K562 (cell line): ENCODE measurements around the gene GALNT7. TPM values are rescaled to one million over a fixed set of nuclear protein-coding genes. Genes with fewer than 3 reads are reported as not detected.

ENCODE experiments used
- BRD4 ChIP-seq: fragments of 200-600 bp; sonication (generic); IDR thresholded peaks from 2 replicates; pipeline ENCODE4 v1.6.1; 2017; ENCODE audit warnings: inconsistent platforms
- CHCHD3 ChIP-seq: fragments of 250-450 bp; sonication (Bioruptor Pico); IDR thresholded peaks from 2 replicates; pipeline ENCODE4 v2.1.2; 2022; ENCODE audit warnings: mild to moderate bottlenecking
- ELF4 ChIP-seq: fragments of 450-650 bp; formaldehyde crosslinking; IDR thresholded peaks from 2 replicates; pipeline ENCODE4 v1.4.0; 2022; ENCODE audit warnings: missing genetic modification characterization
- ESRRB ChIP-seq: fragments of 250-450 bp; sonication (Bioruptor Pico); IDR thresholded peaks from 2 replicates; pipeline ENCODE4 v1.5.0; 2020; ENCODE audit warnings: mild to moderate bottlenecking, moderate library complexity, borderline replicate concordance
- MAFF ChIP-seq: IDR thresholded peaks from 2 replicates; pipeline ENCODE4 v1.6.1; 2012; ENCODE audit warnings: low read length, improper control_type of control experiment
- NCOA6 ChIP-seq: fragments of 450-650 bp; IDR thresholded peaks from 2 replicates; pipeline ENCODE4 v1.6.1; 2017; ENCODE audit warnings: mild to moderate bottlenecking
- NCOR1 ChIP-seq: fragments of 450-650 bp; IDR thresholded peaks from 2 replicates; pipeline ENCODE4 v1.6.1; 2016; ENCODE audit warnings: mild to moderate bottlenecking, moderate library complexity
- NR2C2 ChIP-seq, 2 experiments: fragments of 200-800 bp in 1 of 2; sonication (Bioruptor generic) in 1 of 2; sonication (generic) in 1 of 2; formaldehyde crosslinking in 1 of 2; IDR thresholded peaks; 2 replicates each; pipeline versions ENCODE4 v1.6.1 to v1.8.0; 2016 to 2022; ENCODE audit warnings: mild to moderate bottlenecking in 1 of 2, missing compliant biosample characterization in 1 of 2, missing genetic modification characterization in 1 of 2, missing genetic modification reagents in 1 of 2
- PHF8 ChIP-seq: fragments of 200-600 bp; sonication (generic); IDR thresholded peaks from 2 replicates; pipeline ENCODE4 v1.6.1; 2012; ENCODE audit warnings: mixed run types, mild to moderate bottlenecking, inconsistent platforms, low read length, moderate library complexity, borderline replicate concordance
- RFX5 ChIP-seq: IDR thresholded peaks from 2 replicates; pipeline ENCODE4 v1.6.1; 2011; ENCODE audit warnings: low read depth, mild to moderate bottlenecking, improper control_type of control experiment, low read length
- RUNX1 ChIP-seq: sonication (generic); IDR thresholded peaks from 2 replicates; pipeline ENCODE4 v1.6.1; 2016; ENCODE audit warnings: antibody characterized with exemption, low read depth
- SMARCC2 ChIP-seq: fragments of 450-650 bp; IDR thresholded peaks from 2 replicates; pipeline ENCODE4 v1.6.1; 2017; ENCODE audit warnings: antibody characterized with exemption, moderate library complexity, mild to moderate bottlenecking, low read depth
- polyA plus RNA-seq, 8 experiments: library from polyadenylated mRNA; depleted of rRNA in 4 of 8; stranded (reverse) in 5 of 8; unstranded in 3 of 8; fragments of >200 nt; fragmentation: Nextera tagmentation in 2 of 8; fragmentation: Illumina TruSeq in 1 of 8; extraction: Ambion mirVana in 2 of 8; extraction: Trizol in 1 of 8; gene quantifications; 2 replicates each; pipeline versions ENCODE4 v1.2.1 to v1.2.3, GENCODE V29; 2011 to 2014; ENCODE audit warnings: inconsistent platforms in 1 of 8, missing spikeins in 1 of 8
- total RNA-seq, 7 experiments: library from RNA; depleted of rRNA in 6 of 7; stranded (reverse); fragments of >200 nt in 6 of 7; fragmentation: Illumina TruSeq in 2 of 7; extraction: Trizol in 2 of 7; gene quantifications; 2 replicates each; pipeline versions ENCODE4 v1.2.1 to v1.2.3, GENCODE V29; 2011 to 2021; ENCODE audit warnings: low replicate concordance in 1 of 7
- TF ChIP-seq, protein P1 (sequence below), 3 experiments: IDR thresholded peaks in 2 of 3; conservative IDR thresholded peaks in 1 of 3; 2 replicates each; pipeline ENCODE4 v1.5.1; 2011 to 2012; ENCODE audit warnings: low read length in 3 of 3, mild to moderate bottlenecking in 3 of 3, control low read depth in 2 of 3, improper control_type of control experiment in 1 of 3, inconsistent platforms in 1 of 3, low read depth in 1 of 3, mixed read lengths in 1 of 3, moderate library complexity in 1 of 3; ENCODE audit not compliant: insufficient read depth in 2 of 3
- TF ChIP-seq, protein P2 (sequence below): fragments of 450-650 bp; IDR thresholded peaks from 2 replicates; pipeline ENCODE4 v1.6.1; 2016; ENCODE audit warnings: antibody characterized with exemption
- TF ChIP-seq, protein P3 (sequence below): sonication (generic); formaldehyde crosslinking; IDR thresholded peaks from 2 replicates; pipeline ENCODE4 v1.8.0; 2022; ENCODE audit warnings: mild to moderate bottlenecking, missing genetic modification reagents, borderline replicate concordance
- TF ChIP-seq, protein P4 (sequence below): sonication (generic); formaldehyde crosslinking; IDR thresholded peaks from 2 replicates; pipeline ENCODE4 v1.8.1; 2023; ENCODE audit warnings: mild to moderate bottlenecking, missing genetic modification reagents
- TF ChIP-seq, protein P5 (sequence below): conservative IDR thresholded peaks from 2 replicates; pipeline ENCODE4 v1.6.1; 2011; ENCODE audit warnings: low read depth, mild to moderate bottlenecking, low read length; ENCODE audit not compliant: control insufficient read depth
- TF ChIP-seq, protein P6 (sequence below): fragments of 250-450 bp; sonication (Bioruptor Pico); IDR thresholded peaks from 2 replicates; pipeline ENCODE4 v1.4.0; 2020; ENCODE audit warnings: borderline replicate concordance

GALNT7 gene
- total and polyA plus RNA-seq, 9 of the 15 experiments (the other 6 are each of a cell fraction or from before 2014, with no cell fraction given) = 16.7 to 38.7 (median 31.1) TPM

DNA sequence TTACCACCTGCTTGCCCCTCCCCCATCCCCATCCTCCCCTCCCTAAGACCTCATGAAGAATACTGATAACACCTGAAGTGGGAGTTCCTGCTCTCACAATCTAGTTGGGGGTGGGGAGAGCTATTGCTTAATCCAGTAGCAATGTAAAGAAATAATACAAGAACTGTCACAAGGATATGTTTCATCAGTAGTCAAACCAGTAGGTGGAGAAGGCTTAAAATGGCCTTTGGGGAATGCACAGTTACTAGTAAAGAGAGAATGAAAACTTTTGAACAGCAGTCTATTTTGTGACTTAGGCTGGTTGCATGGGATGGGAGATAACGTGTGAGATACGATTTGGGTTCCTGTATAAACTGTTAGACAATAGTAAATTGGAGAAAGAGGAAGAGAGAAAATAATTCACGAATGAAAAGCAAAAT lies 6.0 kb downstream of the GALNT7 start (continued):
- TF ChIP-seq, protein P1, sequence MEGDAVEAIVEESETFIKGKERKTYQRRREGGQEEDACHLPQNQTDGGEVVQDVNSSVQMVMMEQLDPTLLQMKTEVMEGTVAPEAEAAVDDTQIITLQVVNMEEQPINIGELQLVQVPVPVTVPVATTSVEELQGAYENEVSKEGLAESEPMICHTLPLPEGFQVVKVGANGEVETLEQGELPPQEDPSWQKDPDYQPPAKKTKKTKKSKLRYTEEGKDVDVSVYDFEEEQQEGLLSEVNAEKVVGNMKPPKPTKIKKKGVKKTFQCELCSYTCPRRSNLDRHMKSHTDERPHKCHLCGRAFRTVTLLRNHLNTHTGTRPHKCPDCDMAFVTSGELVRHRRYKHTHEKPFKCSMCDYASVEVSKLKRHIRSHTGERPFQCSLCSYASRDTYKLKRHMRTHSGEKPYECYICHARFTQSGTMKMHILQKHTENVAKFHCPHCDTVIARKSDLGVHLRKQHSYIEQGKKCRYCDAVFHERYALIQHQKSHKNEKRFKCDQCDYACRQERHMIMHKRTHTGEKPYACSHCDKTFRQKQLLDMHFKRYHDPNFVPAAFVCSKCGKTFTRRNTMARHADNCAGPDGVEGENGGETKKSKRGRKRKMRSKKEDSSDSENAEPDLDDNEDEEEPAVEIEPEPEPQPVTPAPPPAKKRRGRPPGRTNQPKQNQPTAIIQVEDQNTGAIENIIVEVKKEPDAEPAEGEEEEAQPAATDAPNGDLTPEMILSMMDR (IDR thresholded peaks at IDR 0.05 in 2 of 3, conservative IDR thresholded peaks at IDR 0.05 in 1 of 3; ENCODE audit: insufficient read depth in 2 of 3, low read depth in 1 of 3, low read length in 3 of 3) = peak in 1 of 3 experiments; percentile 12; a peak in 1 of 6 replicates
- TF ChIP-seq BRD4 = no peak
- TF ChIP-seq CHCHD3 (CRISPR knock-in tag) = no peak
- TF ChIP-seq, protein P2, sequence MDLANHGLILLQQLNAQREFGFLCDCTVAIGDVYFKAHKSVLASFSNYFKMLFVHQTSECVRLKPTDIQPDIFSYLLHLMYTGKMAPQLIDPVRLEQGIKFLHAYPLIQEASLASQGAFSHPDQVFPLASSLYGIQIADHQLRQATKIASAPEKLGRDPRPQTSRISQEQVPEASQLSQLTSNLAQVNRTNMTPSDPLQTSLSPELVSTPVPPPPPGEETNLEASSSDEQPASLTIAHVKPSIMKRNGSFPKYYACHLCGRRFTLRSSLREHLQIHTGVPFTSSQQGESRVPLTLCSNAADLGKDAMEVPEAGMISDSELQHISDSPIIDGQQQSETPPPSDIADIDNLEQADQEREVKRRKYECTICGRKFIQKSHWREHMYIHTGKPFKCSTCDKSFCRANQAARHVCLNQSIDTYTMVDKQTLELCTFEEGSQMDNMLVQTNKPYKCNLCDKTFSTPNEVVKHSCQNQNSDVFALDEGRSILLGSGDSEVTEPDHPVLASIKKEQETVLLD = no peak
- TF ChIP-seq, protein P3, sequence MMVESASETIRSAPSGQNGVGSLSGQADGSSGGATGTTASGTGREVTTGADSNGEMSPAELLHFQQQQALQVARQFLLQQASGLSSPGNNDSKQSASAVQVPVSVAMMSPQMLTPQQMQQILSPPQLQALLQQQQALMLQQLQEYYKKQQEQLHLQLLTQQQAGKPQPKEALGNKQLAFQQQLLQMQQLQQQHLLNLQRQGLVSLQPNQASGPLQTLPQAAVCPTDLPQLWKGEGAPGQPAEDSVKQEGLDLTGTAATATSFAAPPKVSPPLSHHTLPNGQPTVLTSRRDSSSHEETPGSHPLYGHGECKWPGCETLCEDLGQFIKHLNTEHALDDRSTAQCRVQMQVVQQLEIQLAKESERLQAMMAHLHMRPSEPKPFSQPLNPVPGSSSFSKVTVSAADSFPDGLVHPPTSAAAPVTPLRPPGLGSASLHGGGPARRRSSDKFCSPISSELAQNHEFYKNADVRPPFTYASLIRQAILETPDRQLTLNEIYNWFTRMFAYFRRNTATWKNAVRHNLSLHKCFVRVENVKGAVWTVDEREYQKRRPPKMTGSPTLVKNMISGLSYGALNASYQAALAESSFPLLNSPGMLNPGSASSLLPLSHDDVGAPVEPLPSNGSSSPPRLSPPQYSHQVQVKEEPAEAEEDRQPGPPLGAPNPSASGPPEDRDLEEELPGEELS (CRISPR knock-in tag) = no peak
- TF ChIP-seq RFX5 = no peak
- TF ChIP-seq, protein P4, sequence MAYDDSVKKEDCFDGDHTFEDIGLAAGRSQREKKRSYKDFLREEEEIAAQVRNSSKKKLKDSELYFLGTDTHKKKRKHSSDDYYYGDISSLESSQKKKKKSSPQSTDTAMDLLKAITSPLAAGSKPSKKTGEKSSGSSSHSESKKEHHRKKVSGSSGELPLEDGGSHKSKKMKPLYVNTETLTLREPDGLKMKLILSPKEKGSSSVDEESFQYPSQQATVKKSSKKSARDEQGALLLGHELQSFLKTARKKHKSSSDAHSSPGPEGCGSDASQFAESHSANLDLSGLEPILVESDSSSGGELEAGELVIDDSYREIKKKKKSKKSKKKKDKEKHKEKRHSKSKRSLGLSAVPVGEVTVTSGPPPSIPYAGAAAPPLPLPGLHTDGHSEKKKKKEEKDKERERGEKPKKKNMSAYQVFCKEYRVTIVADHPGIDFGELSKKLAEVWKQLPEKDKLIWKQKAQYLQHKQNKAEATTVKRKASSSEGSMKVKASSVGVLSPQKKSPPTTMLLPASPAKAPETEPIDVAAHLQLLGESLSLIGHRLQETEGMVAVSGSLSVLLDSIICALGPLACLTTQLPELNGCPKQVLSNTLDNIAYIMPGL = no peak
- TF ChIP-seq MAFF = no peak
- TF ChIP-seq, protein P5, sequence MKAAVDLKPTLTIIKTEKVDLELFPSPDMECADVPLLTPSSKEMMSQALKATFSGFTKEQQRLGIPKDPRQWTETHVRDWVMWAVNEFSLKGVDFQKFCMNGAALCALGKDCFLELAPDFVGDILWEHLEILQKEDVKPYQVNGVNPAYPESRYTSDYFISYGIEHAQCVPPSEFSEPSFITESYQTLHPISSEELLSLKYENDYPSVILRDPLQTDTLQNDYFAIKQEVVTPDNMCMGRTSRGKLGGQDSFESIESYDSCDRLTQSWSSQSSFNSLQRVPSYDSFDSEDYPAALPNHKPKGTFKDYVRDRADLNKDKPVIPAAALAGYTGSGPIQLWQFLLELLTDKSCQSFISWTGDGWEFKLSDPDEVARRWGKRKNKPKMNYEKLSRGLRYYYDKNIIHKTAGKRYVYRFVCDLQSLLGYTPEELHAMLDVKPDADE = no peak
- TF ChIP-seq, protein P6, sequence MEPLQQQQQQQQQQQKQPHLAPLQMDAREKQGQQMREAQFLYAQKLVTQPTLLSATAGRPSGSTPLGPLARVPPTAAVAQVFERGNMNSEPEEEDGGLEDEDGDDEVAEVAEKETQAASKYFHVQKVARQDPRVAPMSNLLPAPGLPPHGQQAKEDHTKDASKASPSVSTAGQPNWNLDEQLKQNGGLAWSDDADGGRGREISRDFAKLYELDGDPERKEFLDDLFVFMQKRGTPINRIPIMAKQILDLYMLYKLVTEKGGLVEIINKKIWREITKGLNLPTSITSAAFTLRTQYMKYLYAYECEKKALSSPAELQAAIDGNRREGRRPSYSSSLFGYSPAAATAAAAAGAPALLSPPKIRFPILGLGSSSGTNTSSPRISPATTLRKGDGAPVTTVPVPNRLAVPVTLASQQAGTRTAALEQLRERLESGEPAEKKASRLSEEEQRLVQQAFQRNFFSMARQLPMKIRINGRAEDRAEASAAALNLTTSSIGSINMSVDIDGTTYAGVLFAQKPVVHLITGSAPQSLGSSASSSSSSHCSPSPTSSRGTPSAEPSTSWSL (CRISPR knock-in tag) = no peak
- TF ChIP-seq PHF8 = no peak
- no peak for TF ChIP-seq ELF4 (CRISPR knock-in tag)
- no peak for TF ChIP-seq RUNX1
- TF ChIP-seq NCOA6 = no peak
- TF ChIP-seq ESRRB (CRISPR knock-in tag) = no peak
- no peak for TF ChIP-seq NR2C2 (CRISPR knock-in tag; IDR thresholded peaks at IDR 0.05)
- no peak for TF ChIP-seq NR2C2 (tag; IDR thresholded peaks at IDR 0.05)
- peak; percentile 45; the same call in 1 of the 2 replicates for TF ChIP-seq SMARCC2
- TF ChIP-seq NCOR1 = peak; percentile 70
